Stomach (tissue), 9 donors: ENCODE results near the gene PLAGL1. TPM values are rescaled to one million over a fixed set of nuclear protein-coding genes. Genes with fewer than 3 reads are reported as not detected.

Experiments used
- DNase-seq, 2 donors: peaks; one replicate each; pipeline versions ENCODE4 v3.0.0 to v3.0.0-alpha.2; 2013 to 2019
- H3K27ac ChIP-seq, 5 donors: fragments of 200-600 bp in 4 of 5; sonication (generic) in 4 of 5; one replicate each; pipeline ENCODE4 v1.5.1; 2013 to 2019; ENCODE audit warnings: mild to moderate bottlenecking in 1 of 5, moderate library complexity in 1 of 5
- H3K27me3 ChIP-seq, 3 donors: fragments of 200-600 bp; sonication (generic); one replicate each; pipeline ENCODE4 v1.5.1; 2017 to 2019; ENCODE audit warnings: mixed run types in 1 of 3
- H3K36me3 ChIP-seq, 4 donors: fragments of 200-600 bp; sonication (generic); 1 replicate in 3 of 4; 2 replicates in 1 of 4; pipeline ENCODE4 v1.5.1; 2016 to 2019
- H3K4me1 ChIP-seq, 4 donors: fragments of 200-600 bp; sonication (generic); one replicate each; pipeline ENCODE4 v1.5.1; 2016 to 2019
- H3K4me3 ChIP-seq, 4 donors: fragments of 200-600 bp; sonication (generic) in 3 of 4; one replicate each; pipeline ENCODE4 v1.5.1; 2016 to 2019; ENCODE audit warnings: mild to moderate bottlenecking in 1 of 4
- H3K9me3 ChIP-seq, 4 donors: fragments of 200-600 bp; sonication (generic); one replicate each; pipeline ENCODE4 v1.5.1; 2016 to 2019
- EP300 ChIP-seq: sonication (generic); formaldehyde crosslinking; IDR thresholded peaks from one replicate; pipeline ENCODE4 v1.6.1; 2017; ENCODE audit warnings: antibody characterized with exemption
- POLR2A ChIP-seq, 4 donors: fragments of 450-650 bp; IDR thresholded peaks; one replicate each; pipeline ENCODE4 v1.6.1; 2016; ENCODE audit warnings: antibody characterized with exemption in 4 of 4, control low read depth in 2 of 4, mild to moderate bottlenecking in 1 of 4, moderate library complexity in 1 of 4
- POLR2AphosphoS5 ChIP-seq, 3 donors: sonication (generic); formaldehyde crosslinking; IDR thresholded peaks; one replicate each; pipeline ENCODE4 v1.6.1; 2016; ENCODE audit warnings: antibody characterized with exemption in 3 of 3
- WGBS, 5 donors: extraction: QIAGEN DNeasy Blood & Tissue Kit in 3 of 5; methylation state at CpG; one replicate each; pipeline versions ENCODE4 v1.1.5 to v1.1.7; 2013 to 2018; 5-methylcytosine and 5-hydroxymethylcytosine counted together
- intact Hi-C: fragments of 100-400 bp; cut with DNase I; formaldehyde crosslinking; loops from one replicate; pipeline ENCODE4 v1.15.1; 2023; ENCODE audit warnings: low total_unique reads
- polyA plus RNA-seq, 3 donors: library from polyadenylated mRNA; stranded (reverse); fragments of 200-250 nt; gene quantifications; one replicate each; pipeline ENCODE4 v1.2.3, GENCODE V29; 2013
- total RNA-seq, 5 donors: library from RNA; depleted of rRNA; stranded (reverse); fragments of >200 nt; gene quantifications; one replicate each; pipeline versions ENCODE4 v1.1.0 to v1.2.3, GENCODE V29; 2014 to 2016
- TF ChIP-seq, protein P1 (sequence below), 7 experiments: fragments of 450-650 bp in 4 of 7; fragments of 200-600 bp in 3 of 7; sonication (generic) in 3 of 7; IDR thresholded peaks; one replicate each; pipeline ENCODE4 v1.5.1; 2016 to 2019; ENCODE audit warnings: antibody characterized with exemption in 7 of 7, control low read depth in 2 of 7, mild to moderate bottlenecking in 1 of 7
- donor health status: healthy with polysubstance abuse.
- donor health status: Bipolar disorder and iron deficiency.
- donor health status: healthy.

Gene PLAGL1
- total and polyA plus RNA-seq, 8 donors = 11.2 to 94.9 (median 19.2) TPM

DNA sequence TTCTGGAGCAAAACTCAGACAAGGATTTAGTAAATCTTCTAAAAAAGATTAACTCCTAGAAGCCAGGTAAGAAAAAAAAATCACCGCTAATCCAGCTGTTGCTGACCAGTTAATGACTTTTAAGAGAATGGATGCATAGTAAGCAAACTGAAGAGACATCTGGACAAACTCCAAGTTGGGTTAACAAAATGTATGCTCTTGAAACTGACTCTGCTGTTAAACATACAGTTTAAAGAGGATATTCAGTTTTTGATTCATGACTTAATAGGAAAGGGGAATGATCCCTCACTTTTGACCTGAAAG is 70.4 kb downstream of the PLAGL1 start:
- intact Hi-C loops = no loop called here
- WGBS, 5 donors = 80 to 93% (median 85%) methylated on average over 1 of the region's 1 CpG
- Histone ChIP-seq H3K27me3 (no peaks in the 10 kb centered on the region), H3K27ac (no peak overlapping the region), H3K36me3 (no peaks in the 10 kb centered on the region), H3K4me1 (no peaks in the 10 kb centered on the region), H3K9me3 (peaks cover 0 to 7% (median 0%) of the 10 kb centered on the region in 4 donors), H3K4me3 (no peak overlapping the region)
- DNase-seq = peak in 1 of 2 donors; percentile 54
- TF ChIP-seq POLR2A (IDR thresholded peaks at IDR 0.05) = no peak
- TF ChIP-seq, protein P1, sequence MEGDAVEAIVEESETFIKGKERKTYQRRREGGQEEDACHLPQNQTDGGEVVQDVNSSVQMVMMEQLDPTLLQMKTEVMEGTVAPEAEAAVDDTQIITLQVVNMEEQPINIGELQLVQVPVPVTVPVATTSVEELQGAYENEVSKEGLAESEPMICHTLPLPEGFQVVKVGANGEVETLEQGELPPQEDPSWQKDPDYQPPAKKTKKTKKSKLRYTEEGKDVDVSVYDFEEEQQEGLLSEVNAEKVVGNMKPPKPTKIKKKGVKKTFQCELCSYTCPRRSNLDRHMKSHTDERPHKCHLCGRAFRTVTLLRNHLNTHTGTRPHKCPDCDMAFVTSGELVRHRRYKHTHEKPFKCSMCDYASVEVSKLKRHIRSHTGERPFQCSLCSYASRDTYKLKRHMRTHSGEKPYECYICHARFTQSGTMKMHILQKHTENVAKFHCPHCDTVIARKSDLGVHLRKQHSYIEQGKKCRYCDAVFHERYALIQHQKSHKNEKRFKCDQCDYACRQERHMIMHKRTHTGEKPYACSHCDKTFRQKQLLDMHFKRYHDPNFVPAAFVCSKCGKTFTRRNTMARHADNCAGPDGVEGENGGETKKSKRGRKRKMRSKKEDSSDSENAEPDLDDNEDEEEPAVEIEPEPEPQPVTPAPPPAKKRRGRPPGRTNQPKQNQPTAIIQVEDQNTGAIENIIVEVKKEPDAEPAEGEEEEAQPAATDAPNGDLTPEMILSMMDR (IDR thresholded peaks at IDR 0.05) = no peak
- no peak for TF ChIP-seq EP300
- no peak for TF ChIP-seq POLR2AphosphoS5 (IDR thresholded peaks at IDR 0.05)

DNA sequence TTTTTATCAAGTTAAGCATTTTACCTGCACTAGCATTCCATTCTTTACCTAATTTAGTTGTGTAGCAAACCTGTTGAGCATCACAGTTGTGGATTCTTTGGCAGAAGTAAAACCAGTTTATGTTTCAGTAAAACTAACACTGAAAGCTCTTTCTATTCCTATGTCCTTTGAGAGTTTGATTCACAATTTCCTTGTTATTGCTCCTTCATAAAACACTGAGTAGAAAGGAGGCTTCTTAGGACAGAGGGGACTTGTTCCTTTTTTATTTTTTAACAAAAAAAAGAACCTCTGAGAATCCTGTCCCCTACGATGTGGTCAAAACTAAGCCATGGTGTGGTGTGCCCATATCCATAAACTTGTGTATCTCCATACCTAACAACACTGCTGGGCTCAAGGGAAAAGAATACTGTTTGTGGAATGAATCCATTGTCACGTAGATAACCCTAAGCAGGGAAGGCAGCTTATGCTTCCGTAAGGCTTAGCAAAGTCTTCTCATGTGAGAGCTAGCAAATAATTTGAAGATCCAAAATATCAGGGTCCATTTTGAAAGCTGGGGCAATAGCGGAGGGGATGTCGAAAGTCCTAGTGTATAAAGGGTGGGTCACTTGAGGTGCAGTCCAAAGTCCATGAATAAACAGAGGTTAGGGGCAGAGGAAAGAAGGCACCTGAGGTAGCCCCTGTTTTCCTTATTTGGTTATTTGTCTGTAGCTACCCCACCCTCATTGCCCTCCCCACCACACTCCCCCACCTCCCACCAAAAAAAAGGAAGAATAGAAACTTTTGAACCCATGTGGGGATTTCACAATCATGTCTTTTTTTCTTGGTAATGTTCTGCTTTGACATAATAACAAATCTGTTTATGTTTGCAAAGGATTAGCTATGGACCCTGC is 71.0 kb downstream of the PLAGL1 start:
- H3K27me3 ChIP-seq = no peaks in the 10 kb centered on the region
- no peak for DNase-seq
- TF ChIP-seq POLR2A (IDR thresholded peaks at IDR 0.05) = no peak
- TF ChIP-seq, protein P1 (IDR thresholded peaks at IDR 0.05) = no peak
- TF ChIP-seq EP300 = no peak
- TF ChIP-seq POLR2AphosphoS5 (IDR thresholded peaks at IDR 0.05) = no peak
- H3K4me3 ChIP-seq = no peak overlapping the region
- H3K27ac ChIP-seq = no peak overlapping the region
- WGBS, 5 donors = 54 to 65% (median 56%) methylated on average over 5 of the region's 5 CpGs
- intact Hi-C loops = no loop called here
- H3K4me1 ChIP-seq = no peaks in the 10 kb centered on the region
- H3K9me3 ChIP-seq = peaks cover 0 to 13% (median 0%) of the 10 kb centered on the region in 4 donors
- no peaks in the 10 kb centered on the region for H3K36me3 ChIP-seq

DNA sequence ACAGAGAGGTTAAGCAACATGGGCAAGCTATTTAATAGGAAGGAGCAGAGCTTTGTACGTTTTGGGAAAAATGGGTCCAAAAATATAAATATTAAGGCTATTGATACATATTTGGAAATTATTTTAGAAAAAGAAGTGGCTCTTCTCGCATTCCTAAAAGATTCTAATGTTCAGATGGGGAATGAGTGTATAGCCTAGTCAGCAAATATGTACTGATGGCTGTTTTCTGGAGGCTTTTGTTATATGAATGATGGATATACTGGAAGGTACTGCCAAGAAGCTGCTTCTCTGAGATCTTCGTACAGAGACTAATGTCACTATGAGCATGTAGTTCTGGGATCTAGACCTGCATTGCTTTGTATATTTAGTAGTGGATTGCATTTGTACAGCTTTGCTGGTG is 71.7 kb downstream of the PLAGL1 start:
- no peak for DNase-seq
- 82 to 89% (median 88%) methylated on average over 3 of the region's 3 CpGs for WGBS, 5 donors
- no peaks in the 10 kb centered on the region for H3K36me3 ChIP-seq
- H3K4me1 ChIP-seq = no peaks in the 10 kb centered on the region
- no peak overlapping the region for H3K27ac ChIP-seq
- no peaks in the 10 kb centered on the region for H3K27me3 ChIP-seq
- no peak overlapping the region for H3K4me3 ChIP-seq
- intact Hi-C loops = no loop called here
- TF ChIP-seq, protein P1 (IDR thresholded peaks at IDR 0.05) = no peak
- no peak for TF ChIP-seq POLR2AphosphoS5 (IDR thresholded peaks at IDR 0.05)
- no peak for TF ChIP-seq POLR2A (IDR thresholded peaks at IDR 0.05)
- no peak for TF ChIP-seq EP300
- peaks cover 0 to 19% (median 1%) of the 10 kb centered on the region in 4 donors for H3K9me3 ChIP-seq

DNA sequence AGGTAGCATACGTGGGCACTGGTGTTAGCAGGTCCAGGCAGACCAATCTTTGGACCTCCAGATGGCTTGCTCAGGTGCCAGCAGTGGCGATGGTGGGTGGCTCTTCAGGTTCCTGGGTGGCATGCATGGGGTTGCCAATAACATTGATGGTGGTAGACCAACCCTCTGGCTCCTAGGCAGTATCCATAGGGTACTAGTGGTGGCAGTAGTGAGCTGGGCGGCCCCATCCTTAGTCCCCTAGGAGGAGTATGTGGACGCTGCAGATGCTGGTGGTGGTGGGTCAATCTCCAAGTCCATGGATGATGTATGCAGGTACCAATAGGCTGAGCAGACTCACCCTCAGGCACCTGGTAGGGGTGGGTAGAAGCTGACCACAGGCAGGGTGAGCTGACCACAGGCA is 73.2 kb downstream of the PLAGL1 start:
- H3K4me1 ChIP-seq = no peaks in the 10 kb centered on the region
- no peaks in the 10 kb centered on the region for H3K27me3 ChIP-seq
- WGBS, 5 donors = 81 to 94% (median 92%) methylated on average over 3 to 4 of the region's 4 CpGs
- no peaks in the 10 kb centered on the region for H3K36me3 ChIP-seq
- no peak overlapping the region for H3K27ac ChIP-seq
- intact Hi-C loops = no loop called here
- peaks cover 0 to 22% (median 2%) of the 10 kb centered on the region in 4 donors for H3K9me3 ChIP-seq
- TF ChIP-seq, protein P1 (IDR thresholded peaks at IDR 0.05) = no peak
- TF ChIP-seq POLR2A (IDR thresholded peaks at IDR 0.05) (no peak), EP300 (no peak), POLR2AphosphoS5 (IDR thresholded peaks at IDR 0.05) (no peak)
- no peak for DNase-seq
- no peak overlapping the region for H3K4me3 ChIP-seq
